Measurements from ENCODE around the gene TENM4.

The TENM4 gene

GRCh38 chr11:78672850-78673620 is 767.8 kb downstream of the TENM4 start:
- Histone ChIP-seq H3K27ac (no peak overlapping the region), H3K27me3 (replicated peaks) (no peaks in the 10 kb centered on the region), H3K36me3 (replicated peaks) (no peaks in the 10 kb centered on the region), H3K4me3 (ENCODE audit: low read depth, low read length) (no peak overlapping the region)
- no peak for TF ChIP-seq CTCF (IDR thresholded peaks at IDR 0.05; ENCODE audit: low read depth, low read length, missing control alignments)
- no peak for DNase-seq
- in situ Hi-C loops (cut with HindIII; ENCODE audit: low pct_ligation_motif_present, low sequenced_read_pairs): no loop called here

- Histone ChIP-seq H3K36me3 (replicated peaks) (no peaks in the 10 kb centered on the region), H3K27ac (no peak overlapping the region), H3K27me3 (replicated peaks) (no peaks in the 10 kb centered on the region), H3K4me3 (ENCODE audit: low read depth, low read length) (no peak overlapping the region)
- TF ChIP-seq CTCF (IDR thresholded peaks at IDR 0.05; ENCODE audit: low read depth, low read length, missing control alignments): no peak
- no peak for DNase-seq
- in situ Hi-C loops (cut with HindIII; ENCODE audit: low pct_ligation_motif_present, low sequenced_read_pairs): no loop called here
These were observed 771.6 kb downstream of the TENM4 start for GRCh38 chr11:78669249-78669648.

- no peak for TF ChIP-seq CTCF (IDR thresholded peaks at IDR 0.05; ENCODE audit: low read depth, low read length, missing control alignments)
- Histone ChIP-seq H3K4me3 (ENCODE audit: low read depth, low read length) (no peak overlapping the region), H3K27me3 (replicated peaks) (no peaks in the 10 kb centered on the region), H3K27ac (no peak overlapping the region), H3K36me3 (replicated peaks) (no peaks in the 10 kb centered on the region)
- DNase-seq: no peak
- in situ Hi-C loops (cut with HindIII; ENCODE audit: low pct_ligation_motif_present, low sequenced_read_pairs): no loop called here
These were observed 773.4 kb downstream of the TENM4 start for GRCh38 chr11:78667461-78667860.

- no peak for DNase-seq
- in situ Hi-C loops (cut with HindIII; ENCODE audit: low pct_ligation_motif_present, low sequenced_read_pairs): no loop called here
- no peak for TF ChIP-seq CTCF (IDR thresholded peaks at IDR 0.05; ENCODE audit: low read depth, low read length, missing control alignments)
- no peak overlapping the region for H3K27ac ChIP-seq
- H3K4me3 ChIP-seq (ENCODE audit: low read depth, low read length): no peak overlapping the region
- H3K27me3 ChIP-seq (replicated peaks): no peaks in the 10 kb centered on the region
- no peaks in the 10 kb centered on the region for H3K36me3 ChIP-seq (replicated peaks)
These were observed 774.1 kb downstream of the TENM4 start for GRCh38 chr11:78666675-78667160.

GRCh38 chr11:78664636-78665035 is 776.2 kb downstream of the TENM4 start:
- Histone ChIP-seq H3K27me3 (replicated peaks) (no peaks in the 10 kb centered on the region), H3K27ac (no peak overlapping the region), H3K36me3 (replicated peaks) (no peaks in the 10 kb centered on the region), H3K4me3 (ENCODE audit: low read depth, low read length) (no peak overlapping the region)
- DNase-seq: no peak
- in situ Hi-C loops (cut with HindIII; ENCODE audit: low pct_ligation_motif_present, low sequenced_read_pairs): no loop called here
- no peak for TF ChIP-seq CTCF (IDR thresholded peaks at IDR 0.05; ENCODE audit: low read depth, low read length, missing control alignments)

- no peak for TF ChIP-seq CTCF (IDR thresholded peaks at IDR 0.05; ENCODE audit: low read depth, low read length, missing control alignments)
- DNase-seq: no peak
- Histone ChIP-seq H3K4me3 (ENCODE audit: low read depth, low read length) (no peak overlapping the region), H3K27ac (no peak overlapping the region), H3K36me3 (replicated peaks) (no peaks in the 10 kb centered on the region), H3K27me3 (replicated peaks) (no peaks in the 10 kb centered on the region)
- in situ Hi-C loops (cut with HindIII; ENCODE audit: low pct_ligation_motif_present, low sequenced_read_pairs): no loop called here
These were observed 778.0 kb downstream of the TENM4 start for GRCh38 chr11:78662811-78663210.

Data from brain microvascular endothelial cell (primary cell).